HL-60 (cell line): ENCODE results near the gene GRM8.

ENCODE experiments used
- DNase-seq, 2 experiments: peaks; one replicate each; pipeline ENCODE4 v3.0.0-alpha.2; 2010 to 2020; ENCODE audit warnings: low read depth in 1 of 2, low spot score in 1 of 2
- H3K27ac ChIP-seq: fragments of 250-450 bp; sonication (Bioruptor Pico); replicated peaks from 2 replicates; pipeline ENCODE4 v1.5.1; 2020; ENCODE audit warnings: mild to moderate bottlenecking, moderate library complexity
- H3K27me3 ChIP-seq: fragments of 250-450 bp; sonication (Bioruptor Pico); 2 replicates; pipeline ENCODE4 v1.5.1; 2021; ENCODE audit warnings: mild to moderate bottlenecking, moderate library complexity; ENCODE audit not compliant: insufficient read depth, poor library complexity, severe bottlenecking
- H3K4me3 ChIP-seq: replicated peaks from 2 replicates; pipeline ENCODE4 v1.5.1; 2011; ENCODE audit warnings: mild to moderate bottlenecking, control low read depth, low read length; ENCODE audit not compliant: insufficient read depth
- GABPA ChIP-seq: IDR thresholded peaks from 2 replicates; pipeline ENCODE4 v1.6.1; 2012; ENCODE audit warnings: low read depth
- POLR2AphosphoS5 ChIP-seq: IDR thresholded peaks from 2 replicates; pipeline ENCODE4 v1.6.1; 2012; ENCODE audit warnings: low read depth
- REST ChIP-seq: IDR thresholded peaks from 2 replicates; pipeline ENCODE4 v1.6.1; 2012; ENCODE audit warnings: low read depth; ENCODE audit not compliant: insufficient replicate concordance
- SPI1 ChIP-seq: IDR thresholded peaks from 2 replicates; pipeline ENCODE4 v1.6.1; 2012; ENCODE audit warnings: low read depth, mild to moderate bottlenecking, borderline replicate concordance
- TF ChIP-seq, protein P1 (sequence below): IDR thresholded peaks from one replicate; pipeline ENCODE4 v1.5.1; 2011; ENCODE audit warnings: low read length, control low read depth, inconsistent platforms; ENCODE audit not compliant: insufficient read depth

GRM8 gene

GRCh38 chr7:127189074-127189473 lies 63.7 kb downstream of the GRM8 start:
- peaks cover 5% of the 10 kb centered on the region for H3K27me3 ChIP-seq
- H3K27ac ChIP-seq, result no peak overlapping the region
- TF ChIP-seq SPI1 (no peak), GABPA (no peak), REST (no peak), POLR2AphosphoS5 (no peak)
- TF ChIP-seq, protein P1, sequence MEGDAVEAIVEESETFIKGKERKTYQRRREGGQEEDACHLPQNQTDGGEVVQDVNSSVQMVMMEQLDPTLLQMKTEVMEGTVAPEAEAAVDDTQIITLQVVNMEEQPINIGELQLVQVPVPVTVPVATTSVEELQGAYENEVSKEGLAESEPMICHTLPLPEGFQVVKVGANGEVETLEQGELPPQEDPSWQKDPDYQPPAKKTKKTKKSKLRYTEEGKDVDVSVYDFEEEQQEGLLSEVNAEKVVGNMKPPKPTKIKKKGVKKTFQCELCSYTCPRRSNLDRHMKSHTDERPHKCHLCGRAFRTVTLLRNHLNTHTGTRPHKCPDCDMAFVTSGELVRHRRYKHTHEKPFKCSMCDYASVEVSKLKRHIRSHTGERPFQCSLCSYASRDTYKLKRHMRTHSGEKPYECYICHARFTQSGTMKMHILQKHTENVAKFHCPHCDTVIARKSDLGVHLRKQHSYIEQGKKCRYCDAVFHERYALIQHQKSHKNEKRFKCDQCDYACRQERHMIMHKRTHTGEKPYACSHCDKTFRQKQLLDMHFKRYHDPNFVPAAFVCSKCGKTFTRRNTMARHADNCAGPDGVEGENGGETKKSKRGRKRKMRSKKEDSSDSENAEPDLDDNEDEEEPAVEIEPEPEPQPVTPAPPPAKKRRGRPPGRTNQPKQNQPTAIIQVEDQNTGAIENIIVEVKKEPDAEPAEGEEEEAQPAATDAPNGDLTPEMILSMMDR, result no peak
- no peak overlapping the region for H3K4me3 ChIP-seq
- DNase-seq, result no peak

DNA sequence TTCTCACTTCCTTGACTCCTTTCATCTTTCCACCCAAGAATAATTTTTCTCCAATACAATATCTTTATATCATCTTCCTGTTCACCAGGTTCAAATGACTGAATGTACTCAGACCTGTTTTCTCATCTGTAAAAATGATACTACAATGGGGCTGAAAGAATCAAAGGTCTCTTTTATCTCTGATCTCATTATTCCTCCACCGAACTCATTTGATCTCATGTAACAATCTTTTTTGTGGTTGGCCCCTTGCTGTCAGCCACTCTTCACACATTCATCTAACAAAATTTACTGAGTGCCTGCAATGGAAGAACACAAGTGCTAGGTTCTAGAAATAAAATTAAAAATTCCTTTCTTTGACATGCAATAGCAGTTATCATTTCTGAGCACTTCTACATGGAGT lies 65.0 kb downstream of the GRM8 start:
- TF ChIP-seq SPI1 (no peak), REST (no peak), POLR2AphosphoS5 (no peak), GABPA (no peak)
- TF ChIP-seq, protein P1, result no peak
- DNase-seq, result no peak

GRCh38 chr7:127186686-127187085 lies 66.1 kb downstream of the GRM8 start:
- Histone ChIP-seq H3K4me3 (no peak overlapping the region), H3K27me3 (peaks cover 2% of the 10 kb centered on the region), H3K27ac (no peak overlapping the region)
- DNase-seq, result no peak
- TF ChIP-seq REST (no peak), POLR2AphosphoS5 (no peak), SPI1 (no peak), GABPA (no peak)
- TF ChIP-seq, protein P1, result no peak

More for the DNA sequence above, 65.0 kb downstream of the GRM8 start:
- H3K4me3 ChIP-seq, result no peak overlapping the region
- peaks cover 2% of the 10 kb centered on the region for H3K27me3 ChIP-seq
- no peak overlapping the region for H3K27ac ChIP-seq
